Muscle layer of colon (tissue), 2 donors: ENCODE data around the gene RTKN.

Experiments
- H3K27ac ChIP-seq: one replicate; pipeline ENCODE4 v1.7.0; 2013; ENCODE audit warnings: low read depth, mild to moderate bottlenecking, low read length, moderate library complexity
- H3K27me3 ChIP-seq, 2 donors: one replicate each; pipeline ENCODE4 v1.7.0; 2013; ENCODE audit warnings: low read length in 2 of 2, mild to moderate bottlenecking in 2 of 2; ENCODE audit not compliant: insufficient read depth in 2 of 2, control insufficient read depth in 1 of 2
- H3K36me3 ChIP-seq: one replicate; pipeline ENCODE4 v1.7.0; 2013; ENCODE audit warnings: mild to moderate bottlenecking, low read length; ENCODE audit not compliant: insufficient read depth
- H3K4me1 ChIP-seq: one replicate; pipeline ENCODE4 v1.7.0; 2013; ENCODE audit warnings: mild to moderate bottlenecking, low read length; ENCODE audit not compliant: insufficient read depth
- H3K4me3 ChIP-seq, 2 donors: one replicate each; pipeline ENCODE4 v1.7.0; 2013; ENCODE audit warnings: low read length in 2 of 2, low read depth in 1 of 2, mild to moderate bottlenecking in 1 of 2, moderate library complexity in 1 of 2
- H3K9ac ChIP-seq: one replicate; pipeline ENCODE4 v1.7.0; 2013; ENCODE audit warnings: low read length
- H3K9me3 ChIP-seq: one replicate; pipeline ENCODE4 v1.7.0; 2013; ENCODE audit warnings: mild to moderate bottlenecking, low read length
- donor health status: abdominal sarcoma.
- donor health status: Adenocarcinoma of cecum.

Gene RTKN

DNA sequence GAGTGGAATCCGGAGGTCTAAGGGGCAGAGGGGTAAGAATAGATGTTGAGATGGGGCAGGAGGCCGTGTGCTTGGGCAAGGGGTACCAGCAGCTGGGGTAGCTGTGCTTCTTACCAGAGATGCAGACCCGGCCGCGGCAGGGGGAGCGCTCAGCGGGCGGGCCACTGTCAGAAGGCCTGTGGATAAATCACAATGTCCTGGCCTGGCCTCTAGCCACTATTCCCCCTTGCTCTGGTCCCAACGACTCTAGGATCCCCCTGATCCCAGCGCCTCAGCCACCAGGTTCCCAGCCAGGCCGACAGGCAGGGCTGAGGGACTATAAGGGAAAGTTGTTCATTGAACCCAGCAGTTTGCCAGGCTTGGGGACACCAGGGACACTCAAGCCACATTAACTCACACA lies 11.2 kb downstream of the RTKN start:
- H3K9me3 ChIP-seq = no peaks in the 10 kb centered on the region
- no peak overlapping the region for H3K9ac ChIP-seq
- H3K27me3 ChIP-seq = no peaks in the 10 kb centered on the region
- no peak overlapping the region for H3K4me3 ChIP-seq
- no peaks in the 10 kb centered on the region for H3K4me1 ChIP-seq
- H3K36me3 ChIP-seq = peaks cover 56% of the 10 kb centered on the region
- no peak overlapping the region for H3K27ac ChIP-seq

DNA sequence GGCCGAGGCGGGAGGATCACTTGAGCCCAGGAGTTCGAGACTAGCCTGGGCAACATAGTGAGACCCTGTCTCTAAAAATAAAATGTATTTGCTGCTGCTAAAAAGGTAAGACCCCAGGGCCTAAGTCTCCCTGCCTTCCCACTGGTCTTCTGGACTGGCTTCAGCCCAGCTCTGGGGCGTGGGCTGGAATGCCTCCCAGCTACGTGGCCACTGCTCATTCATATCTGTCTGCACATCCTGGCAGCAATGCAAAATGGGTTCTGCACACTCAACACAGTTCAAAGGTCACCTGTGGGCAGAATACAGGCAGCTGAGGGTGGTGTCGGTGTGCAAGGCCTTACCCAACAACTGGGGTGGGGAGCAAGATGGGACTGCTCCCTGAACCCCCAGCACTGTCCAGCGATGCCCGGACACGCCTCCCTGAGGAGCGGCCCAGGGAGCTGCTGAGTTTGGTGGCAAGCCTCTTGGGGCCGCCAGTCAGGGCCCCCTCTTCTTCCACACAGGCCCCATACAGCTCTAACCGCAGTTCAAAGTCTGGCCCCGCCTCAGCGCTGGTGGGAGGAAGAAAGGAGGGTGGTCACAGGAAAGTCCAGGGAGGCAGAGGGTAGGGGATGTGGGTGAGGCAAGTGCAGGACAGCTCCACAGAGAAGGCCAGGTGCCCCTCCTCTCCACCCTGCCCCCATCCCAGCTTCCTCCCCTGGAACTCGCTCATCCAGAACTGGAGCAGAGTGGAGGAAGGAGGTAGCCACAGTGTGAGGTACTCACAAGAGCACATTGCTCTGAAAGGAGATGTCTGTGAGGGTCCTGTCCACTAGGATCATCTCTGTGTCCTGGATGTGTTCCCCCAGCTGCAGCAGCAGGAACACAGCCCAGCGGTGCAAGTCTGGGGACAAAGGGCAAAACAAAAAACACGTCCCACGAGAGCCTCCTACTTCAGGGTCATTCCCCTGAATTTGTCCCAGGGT lies 12.0 kb downstream of the RTKN start:
- H3K9ac ChIP-seq = no peak overlapping the region
- no peaks in the 10 kb centered on the region for H3K9me3 ChIP-seq
- H3K27ac ChIP-seq = no peak overlapping the region
- H3K27me3 ChIP-seq = no peaks in the 10 kb centered on the region
- peaks cover 52% of the 10 kb centered on the region for H3K36me3 ChIP-seq
- no peaks in the 10 kb centered on the region for H3K4me1 ChIP-seq
- H3K4me3 ChIP-seq = no peak overlapping the region

DNA sequence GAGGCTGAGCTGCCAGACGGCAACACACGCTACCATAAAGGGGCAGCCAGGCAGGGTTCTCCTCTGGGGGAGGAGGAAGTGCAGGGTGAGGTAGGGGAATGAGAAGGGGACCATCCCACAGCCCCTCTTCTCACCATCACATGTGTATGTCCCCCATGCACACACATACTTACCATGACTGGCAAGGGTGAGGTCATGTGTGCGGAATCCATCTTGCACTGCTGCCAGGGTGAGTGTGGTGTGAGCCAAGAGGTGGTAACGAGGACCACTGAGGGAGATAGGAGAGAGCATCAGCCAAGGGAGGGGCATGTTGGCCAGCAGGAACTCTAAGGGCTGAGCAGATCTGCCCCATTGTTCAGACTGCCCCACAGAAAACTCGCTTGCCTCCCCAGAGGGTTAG lies 13.1 kb downstream of the RTKN start:
- Histone ChIP-seq H3K27me3 (no peaks in the 10 kb centered on the region), H3K36me3 (peaks cover 52% of the 10 kb centered on the region), H3K9ac (no peak overlapping the region), H3K4me1 (no peaks in the 10 kb centered on the region), H3K9me3 (no peaks in the 10 kb centered on the region), H3K4me3 (no peak overlapping the region), H3K27ac (no peak overlapping the region)

DNA sequence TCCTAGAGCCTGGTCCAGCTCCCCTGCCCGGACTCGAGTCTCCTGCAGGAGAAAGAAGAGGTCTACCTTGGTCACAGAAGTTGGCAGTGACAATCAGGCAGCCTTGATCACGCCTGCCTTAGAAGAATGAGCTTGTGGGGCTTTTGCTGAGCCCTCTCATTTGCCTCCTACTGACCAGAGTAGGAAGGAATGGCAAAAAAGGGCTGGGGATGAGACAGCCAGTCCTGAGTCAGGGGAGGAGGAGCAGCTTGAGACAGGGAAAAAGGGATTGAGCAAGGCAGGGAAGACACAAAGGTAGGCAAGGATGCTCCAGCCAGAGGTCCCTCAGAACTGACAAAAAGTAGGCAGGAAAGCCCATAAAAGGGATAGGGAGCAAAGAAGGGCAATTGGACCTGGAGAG lies 14.2 kb downstream of the RTKN start:
- H3K4me1 ChIP-seq = no peaks in the 10 kb centered on the region
- no peak overlapping the region for H3K9ac ChIP-seq
- no peaks in the 10 kb centered on the region for H3K9me3 ChIP-seq
- H3K4me3 ChIP-seq = no peak overlapping the region
- peaks cover 50% of the 10 kb centered on the region for H3K36me3 ChIP-seq
- no peak overlapping the region for H3K27ac ChIP-seq
- H3K27me3 ChIP-seq = no peaks in the 10 kb centered on the region

DNA sequence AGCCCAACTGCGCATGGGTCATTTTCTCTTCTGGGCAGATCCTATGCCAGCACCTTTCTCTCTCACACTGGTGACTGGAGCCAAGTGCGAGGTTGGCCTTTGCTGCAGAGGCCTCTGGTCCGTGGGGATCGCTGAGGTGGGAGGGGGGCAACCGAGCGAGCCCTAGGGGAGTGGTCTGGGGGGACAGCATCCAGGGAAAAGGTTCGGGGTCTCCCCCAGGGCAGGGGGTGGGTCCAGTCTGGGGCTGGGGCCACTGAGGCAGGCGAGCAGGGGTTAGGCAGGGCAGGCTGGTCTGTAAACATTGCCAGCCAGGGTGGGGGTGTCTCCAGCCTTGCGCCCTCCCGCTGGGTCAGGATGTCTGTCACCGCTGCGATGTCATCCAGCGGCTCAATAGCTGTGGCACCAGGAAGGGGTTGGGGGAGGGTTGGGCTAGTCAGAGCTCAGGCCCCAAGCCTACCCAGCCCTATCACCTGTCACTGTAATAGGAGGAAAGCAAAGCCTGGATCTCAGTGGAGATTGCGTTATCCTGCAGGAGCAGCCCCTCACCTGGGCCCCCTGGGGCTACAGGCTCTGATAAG lies 15.5 kb downstream of the RTKN start:
- Histone ChIP-seq H3K4me1 (peaks cover 3% of the 10 kb centered on the region), H3K4me3 (no peak overlapping the region), H3K27me3 (no peaks in the 10 kb centered on the region), H3K36me3 (peaks cover 38% of the 10 kb centered on the region), H3K9ac (no peak overlapping the region), H3K9me3 (no peaks in the 10 kb centered on the region), H3K27ac (no peak overlapping the region)

DNA sequence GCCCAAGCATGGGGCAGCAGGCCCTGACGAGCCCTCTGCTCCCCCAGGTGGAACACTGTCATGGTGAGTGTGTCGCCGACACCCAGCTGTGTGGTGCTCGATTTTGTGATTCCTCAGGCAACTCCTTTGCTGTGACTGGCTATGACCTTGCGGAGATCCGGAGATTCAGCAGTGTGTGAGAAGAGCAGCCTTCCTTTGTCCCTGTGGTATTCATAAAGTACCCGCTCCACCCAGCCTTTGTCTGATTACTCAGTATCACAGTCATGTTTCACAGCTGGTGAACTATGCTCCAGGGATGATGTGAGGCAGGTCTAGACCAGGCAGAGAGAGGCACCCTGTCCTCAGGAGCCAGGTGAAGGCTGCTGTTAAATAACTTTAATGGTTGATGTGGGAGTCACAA lies 16.2 kb downstream of the RTKN start:
- Histone ChIP-seq H3K4me1 (peaks cover 3% of the 10 kb centered on the region), H3K27ac (no peak overlapping the region), H3K9me3 (no peaks in the 10 kb centered on the region)

DNA sequence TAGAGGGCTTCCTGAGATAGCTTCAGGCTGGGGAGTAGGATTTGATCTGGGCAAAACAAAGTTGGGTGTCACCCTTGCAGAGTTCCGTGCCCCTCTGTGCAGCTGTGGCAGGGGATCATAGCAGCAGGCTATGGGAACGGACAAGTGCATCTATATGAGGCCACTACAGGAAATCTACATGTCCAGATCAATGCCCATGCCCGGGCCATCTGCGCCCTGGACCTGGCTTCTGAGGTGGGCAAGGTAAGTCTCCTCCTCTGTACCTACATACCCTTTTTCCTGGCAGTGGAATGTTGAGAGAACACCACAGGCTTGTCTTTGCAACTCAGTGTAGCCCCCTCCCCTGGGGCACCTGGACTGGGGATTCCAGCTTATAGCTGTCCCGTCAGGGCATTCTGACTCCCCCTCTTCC lies 16.7 kb downstream of the RTKN start:
- H3K27me3 ChIP-seq = no peaks in the 10 kb centered on the region
- H3K9me3 ChIP-seq = no peaks in the 10 kb centered on the region
- no peak overlapping the region for H3K9ac ChIP-seq
- peaks cover 32% of the 10 kb centered on the region for H3K36me3 ChIP-seq
- H3K4me3 ChIP-seq = no peak overlapping the region
- peaks cover 3% of the 10 kb centered on the region for H3K4me1 ChIP-seq
- H3K27ac ChIP-seq = no peak overlapping the region

More for the DNA sequence above, 16.2 kb downstream of the RTKN start:
- Histone ChIP-seq H3K9ac (no peak overlapping the region), H3K27me3 (no peaks in the 10 kb centered on the region), H3K4me3 (no peak overlapping the region), H3K36me3 (peaks cover 35% of the 10 kb centered on the region)

DNA sequence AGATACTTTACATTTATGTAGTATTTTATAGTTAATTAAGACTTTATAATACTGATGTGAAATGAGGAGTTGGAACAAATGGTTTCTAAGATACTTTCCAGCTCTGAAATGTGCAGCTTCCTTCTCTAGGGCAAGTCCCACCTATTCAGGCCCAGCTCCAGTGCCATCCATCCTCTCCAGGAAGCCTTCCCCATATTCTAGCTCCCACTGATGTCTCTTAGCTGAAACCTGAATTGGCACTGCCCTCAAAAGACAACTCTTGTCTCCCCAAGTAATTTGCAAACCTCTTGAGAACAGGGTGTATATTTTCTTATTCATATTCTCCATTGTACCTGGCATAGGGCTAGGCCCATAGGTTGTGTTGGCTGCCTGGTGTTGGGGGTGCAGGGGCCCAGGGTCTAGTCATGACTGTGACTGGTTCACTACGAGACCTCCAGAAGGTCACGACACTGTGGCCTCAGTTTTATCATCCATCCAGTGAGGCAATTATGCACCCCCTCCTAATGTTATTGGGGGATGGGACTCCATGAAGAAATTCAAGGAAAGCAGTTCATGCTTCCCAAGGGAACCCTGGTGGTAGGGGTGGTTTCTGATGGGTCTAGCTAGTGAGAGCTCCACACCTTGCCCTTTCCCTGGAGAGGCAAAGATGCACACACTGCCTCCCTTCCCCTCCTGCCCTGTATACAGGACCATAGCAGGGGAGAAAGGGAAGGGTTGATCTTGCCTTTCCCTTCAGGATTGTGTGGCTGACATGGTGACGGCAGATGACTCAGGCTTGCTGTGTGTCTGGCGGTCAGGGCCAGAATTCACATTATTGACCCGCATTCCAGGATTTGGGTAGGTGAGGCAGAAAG lies 17.4 kb downstream of the RTKN start:
- Histone ChIP-seq H3K27me3 (no peaks in the 10 kb centered on the region), H3K9ac (no peak overlapping the region), H3K4me3 (no peak overlapping the region), H3K27ac (no peak overlapping the region), H3K9me3 (no peaks in the 10 kb centered on the region), H3K36me3 (peaks cover 26% of the 10 kb centered on the region), H3K4me1 (peaks cover 3% of the 10 kb centered on the region)

DNA sequence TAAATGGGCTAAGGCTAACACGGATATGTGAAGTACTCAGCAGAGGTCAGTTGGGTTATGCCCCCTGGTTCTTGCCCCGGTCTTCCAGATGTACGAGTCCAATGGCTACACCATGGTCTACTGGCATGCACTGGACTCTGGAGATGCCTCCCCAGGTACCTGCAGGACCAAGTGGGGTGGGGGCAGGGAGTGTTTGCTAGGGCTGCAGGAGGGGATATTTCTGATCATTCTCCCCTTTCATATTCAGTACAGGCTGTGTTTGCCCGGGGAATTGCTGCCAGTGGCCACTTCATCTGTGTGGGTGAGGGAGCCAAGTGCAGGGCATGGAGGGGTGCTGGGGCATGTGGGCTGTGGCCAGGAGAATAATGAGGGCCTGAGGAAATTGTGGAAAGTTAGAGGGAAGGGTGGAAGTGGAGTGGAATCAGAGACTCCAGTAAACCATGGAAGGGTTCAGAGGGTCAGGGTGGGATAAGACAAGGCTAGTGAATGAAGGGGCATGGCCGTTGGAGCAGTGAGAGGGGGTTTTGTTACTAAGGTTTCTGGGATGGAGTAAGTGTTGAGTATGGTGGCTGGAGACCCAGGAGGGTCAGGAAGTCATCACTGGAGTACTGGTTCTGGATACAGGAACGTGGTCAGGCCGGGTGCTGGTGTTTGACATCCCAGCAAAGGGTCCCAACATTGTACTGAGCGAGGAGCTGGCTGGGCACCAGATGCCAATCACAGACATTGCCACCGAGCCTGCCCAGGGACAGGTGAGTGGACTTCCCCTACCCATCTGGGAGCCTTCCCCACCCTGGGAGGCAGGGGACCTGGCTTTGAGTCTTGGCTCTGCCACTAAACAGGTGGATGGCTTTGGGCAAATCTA lies 18.3 kb downstream of the RTKN start:
- H3K36me3 ChIP-seq = peaks cover 17% of the 10 kb centered on the region
- H3K9ac ChIP-seq = no peak overlapping the region
- H3K9me3 ChIP-seq = no peaks in the 10 kb centered on the region
- H3K27ac ChIP-seq = no peak overlapping the region
- no peak overlapping the region for H3K4me3 ChIP-seq
- no peaks in the 10 kb centered on the region for H3K27me3 ChIP-seq
- peaks cover 3% of the 10 kb centered on the region for H3K4me1 ChIP-seq

DNA sequence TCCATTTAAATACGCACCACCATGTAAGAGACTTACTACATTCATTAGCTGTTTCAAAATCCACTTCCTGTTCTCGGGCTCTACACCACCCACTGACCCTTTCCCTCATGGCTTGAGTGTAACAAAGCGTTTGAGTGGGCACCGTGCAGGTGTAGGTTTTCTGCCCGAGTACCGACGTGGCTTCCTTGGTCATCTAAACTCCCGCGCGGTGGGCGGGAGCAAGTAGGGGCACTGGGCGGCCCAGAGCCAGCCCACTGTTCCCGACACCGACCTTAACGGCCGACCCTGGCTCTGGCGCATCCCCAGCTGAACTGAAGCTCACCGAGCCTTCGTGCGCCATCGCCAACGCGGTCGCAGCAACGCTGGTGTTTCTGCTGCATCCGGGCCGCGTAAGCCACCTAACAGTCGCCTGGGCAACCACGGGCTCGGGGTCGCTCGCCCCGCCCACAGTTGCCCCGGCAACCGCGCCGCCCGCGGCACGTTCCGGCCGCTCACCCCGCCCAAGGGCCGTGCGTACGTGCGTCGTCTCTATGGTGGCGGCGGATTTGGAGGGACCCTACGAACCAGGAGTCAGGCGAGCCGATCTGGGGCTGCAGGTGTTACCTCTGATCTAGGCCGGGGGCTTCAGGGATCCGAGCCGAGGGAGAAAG lies 20.4 kb downstream of the RTKN start, which contains the start of the genes C2orf81 and WDR54:
Gene C2orf81 (minus strand): TSS at position 399 of the 650 bp plus-strand sequence. CDS start 59 bp downstream, at position 340.
Gene WDR54 (plus strand): TSS at position 510 of the 650 bp plus-strand sequence. CDS start 424 bp downstream, outside the sequence.
- peaks cover 3% of the 10 kb centered on the region for H3K4me1 ChIP-seq
- peaks cover under 1% of the 10 kb centered on the region for H3K36me3 ChIP-seq
- peak within 1 kb of the TSS; percentile 63 for H3K27ac ChIP-seq
- H3K4me3 ChIP-seq = peak within 1 kb of the TSS; percentile 55 to 90
- no peaks in the 10 kb centered on the region for H3K9me3 ChIP-seq
- H3K9ac ChIP-seq = peak within 1 kb of the TSS; percentile 61
- no peaks in the 10 kb centered on the region for H3K27me3 ChIP-seq
